GM12878 (cell line): Measurements from ENCODE around the gene CALY. TPM values are rescaled to one million over a fixed set of nuclear protein-coding genes. Genes with fewer than 3 reads are reported as not detected.

Experiments
- ATAC-seq: fragments of 200-7000 bp; cut with Tn5 transposase; 3 replicates; pipeline ENCODE4 v1.9.1; 2020; ENCODE audit warnings: mild to moderate bottlenecking, moderate library complexity
- BruUV-seq: library from RNA; stranded (reverse); fragments of 400-500 nt; replicated peaks from 2 replicates; lab custom pipeline; 2021; lab: Mats Ljungman, UMichigan
- CTCF ChIA-PET: fragments of 300-600 bp; sonication (Branson Sonifier 250); formaldehyde crosslinking; extraction: SDS; loops from one replicate; lab custom pipeline; 2021; ENCODE audit warnings: inconsistent platforms; lab: Yijun Ruan, JAX
- POLR2A ChIA-PET: fragments of 350-600 bp; formaldehyde crosslinking; extraction: SDS; loops from one replicate; lab custom pipeline; 2021; ENCODE audit warnings: inconsistent platforms; lab: Charles Lee
- RAD21 ChIA-PET: fragments of 300-600 bp; sonication (Branson Sonifier 250); formaldehyde crosslinking; loops from one replicate; lab custom pipeline; 2023; ENCODE audit warnings: antibody characterized with exemption; ENCODE audit not compliant: unreplicated experiment; lab: Charles Lee
- SMC1A ChIA-PET: fragments of 300-600 bp; sonication (Branson Sonifier 250); formaldehyde crosslinking; loops from one replicate; lab custom pipeline; 2023; ENCODE audit not compliant: unreplicated experiment, uncharacterized antibody; lab: Charles Lee
- DNase-seq: peaks from one replicate; pipeline ENCODE4 v3.0.0-alpha.2; 2011; ENCODE audit warnings: low read depth, low spot score
- FAIRE-seq: peaks from 3 replicates; lab custom pipeline; 2011; peaks lifted over from hg19 to GRCh38; lab: Jason Lieb, UNC
- H2AFZ ChIP-seq: 2 replicates; pipeline ENCODE4 v1.6.0; 2011; ENCODE audit warnings: low read depth, low read length, control low read depth; ENCODE audit not compliant: control insufficient read depth
- H3K27ac ChIP-seq: 2 replicates; pipeline ENCODE4 v1.5.1; 2011; ENCODE audit warnings: control low read depth; ENCODE audit not compliant: control insufficient read depth, insufficient read depth
- H3K27me3 ChIP-seq, 2 experiments: replicated peaks in 1 of 2; 2 replicates each; pipeline versions ENCODE4 v1.6.0 to v1.6.1; 2011; ENCODE audit warnings: low read length in 1 of 2; ENCODE audit not compliant: control insufficient read depth in 2 of 2, insufficient read depth in 2 of 2
- H3K36me3 ChIP-seq, 2 experiments: 2 replicates each; pipeline ENCODE4 v1.5.1; 2011; ENCODE audit warnings: low read length in 1 of 2; ENCODE audit not compliant: control insufficient read depth in 2 of 2, insufficient read depth in 2 of 2
- H3K4me1 ChIP-seq: 2 replicates; pipeline ENCODE4 v1.6.1; 2011; ENCODE audit warnings: mild to moderate bottlenecking, low read length, moderate library complexity, mixed read lengths; ENCODE audit not compliant: control insufficient read depth, insufficient read depth
- H3K4me2 ChIP-seq: 2 replicates; pipeline ENCODE4 v1.6.0; 2011; ENCODE audit warnings: control low read depth; ENCODE audit not compliant: control insufficient read depth, insufficient read depth
- H3K4me3 ChIP-seq: fragments of 200-600 bp; sonication (generic); 2 replicates; pipeline ENCODE4 v1.5.1; 2016
- H3K79me2 ChIP-seq: 2 replicates; pipeline ENCODE4 v1.6.0; 2011; ENCODE audit warnings: low read length; ENCODE audit not compliant: control insufficient read depth, insufficient read depth
- H3K9ac ChIP-seq: 2 replicates; pipeline ENCODE4 v1.8.0; 2011; ENCODE audit warnings: low read length, control low read depth, mixed read lengths; ENCODE audit not compliant: control insufficient read depth, insufficient read depth
- H3K9me3 ChIP-seq: replicated peaks from 3 replicates; pipeline ENCODE4 v1.5.1; 2011; ENCODE audit warnings: mild to moderate bottlenecking, low read length; ENCODE audit not compliant: control insufficient read depth, insufficient read depth
- H4K20me1 ChIP-seq: 2 replicates; pipeline ENCODE4 v1.6.0; 2011; ENCODE audit not compliant: control insufficient read depth, insufficient read depth
- BHLHE40 ChIP-seq, 2 experiments: fragments of 450-650 bp in 1 of 2; IDR thresholded peaks; 2 replicates each; pipeline ENCODE4 v1.6.1; 2011 to 2017; ENCODE audit warnings: low read depth in 2 of 2, borderline replicate concordance in 1 of 2, improper control_type of control experiment in 1 of 2, low read length in 1 of 2, mild to moderate bottlenecking in 1 of 2
- CHD1 ChIP-seq: IDR thresholded peaks from 2 replicates; pipeline ENCODE4 v1.6.1; 2012; ENCODE audit warnings: low read depth, low read length, improper control_type of control experiment
- DPF2 ChIP-seq: fragments of 450-650 bp; IDR thresholded peaks from 2 replicates; pipeline ENCODE4 v1.6.1; 2017; ENCODE audit warnings: mild to moderate bottlenecking
- FOXM1 ChIP-seq: IDR thresholded peaks from 2 replicates; pipeline ENCODE4 v1.6.1; 2012; ENCODE audit warnings: low read depth, mild to moderate bottlenecking, inconsistent platforms, low read length, moderate library complexity
- KAT2A ChIP-seq: conservative IDR thresholded peaks from 2 replicates; pipeline ENCODE4 v1.6.1; 2011; ENCODE audit warnings: low read depth, low read length; ENCODE audit not compliant: control insufficient read depth
- NR2F1 ChIP-seq: fragments of 450-650 bp; conservative IDR thresholded peaks from 2 replicates; pipeline ENCODE4 v1.6.1; 2017; ENCODE audit warnings: mild to moderate bottlenecking
- PAX5 ChIP-seq: IDR thresholded peaks from 2 replicates; pipeline ENCODE4 v1.6.1; 2011; ENCODE audit warnings: low read depth, low read length, borderline replicate concordance
- POLR2AphosphoS2 ChIP-seq: IDR thresholded peaks from 2 replicates; pipeline ENCODE4 v1.6.1; 2011; ENCODE audit warnings: low read depth, mild to moderate bottlenecking, low read length, improper control_type of control experiment, moderate library complexity
- POLR2AphosphoS5 ChIP-seq: IDR thresholded peaks from 2 replicates; pipeline ENCODE4 v1.6.1; 2011; ENCODE audit warnings: mild to moderate bottlenecking, low read length, inconsistent platforms
- POU2F2 ChIP-seq: IDR thresholded peaks from 3 replicates; pipeline ENCODE4 v1.6.1; 2011; ENCODE audit warnings: low read depth, mild to moderate bottlenecking, low read length, borderline replicate concordance
- SMARCA5 ChIP-seq: fragments of 450-650 bp; IDR thresholded peaks from 2 replicates; pipeline ENCODE4 v1.6.1; 2017; ENCODE audit warnings: mild to moderate bottlenecking
- SPI1 ChIP-seq: IDR thresholded peaks from 2 replicates; pipeline ENCODE4 v1.6.1; 2011; ENCODE audit warnings: low read depth, mild to moderate bottlenecking, low read length, moderate library complexity, borderline replicate concordance; ENCODE audit not compliant: insufficient read depth
- SRF ChIP-seq, 2 experiments: IDR thresholded peaks; 2 replicates each; pipeline ENCODE4 v1.6.1; 2011; ENCODE audit warnings: low read depth in 2 of 2, low read length in 2 of 2, mild to moderate bottlenecking in 1 of 2, moderate library complexity in 1 of 2
- WGBS: methylation state at CpG from one replicate; pipeline ENCODE4 v1.1.6; 2016; ENCODE audit warnings: low lambda C conversion rate; ENCODE audit not compliant: insufficient replicate concordance, insufficient coverage; ENCODE audit errors: missing lambda C conversion rate; 5-methylcytosine and 5-hydroxymethylcytosine counted together
- in situ Hi-C: fragments of 300-500 bp; cut with MboI; formaldehyde crosslinking; loops from 9 replicates; pipeline ENCODE4 v1.14.3; 2018; ENCODE audit warnings: mixed read lengths
- intact Hi-C: fragments of 100-400 bp; cut with micrococcal nuclease; formaldehyde crosslinking; loops from one replicate; pipeline ENCODE4 v1.14.2; 2022; ENCODE audit not compliant: unreplicated experiment
- polyA plus RNA-seq, 11 experiments: library from polyadenylated mRNA; depleted of rRNA in 4 of 11; unstranded in 6 of 11; stranded (reverse) in 5 of 11; fragments of >200 nt; fragmentation: Nextera tagmentation in 4 of 11; fragmentation: Illumina TruSeq in 1 of 11; extraction: Ambion mirVana in 4 of 11; extraction: Trizol in 1 of 11; gene quantifications; 1 replicate in 1 of 11; 2 replicates in 10 of 11; pipeline versions ENCODE4 v1.2.1 to v1.2.3, GENCODE V29; 2011 to 2016; ENCODE audit warnings: inconsistent platforms in 2 of 11, missing spikeins in 2 of 11, low read depth in 1 of 11
- total RNA-seq, 4 experiments: library from RNA; depleted of rRNA in 3 of 4; stranded (reverse); fragments of >200 nt in 3 of 4; fragmentation: Illumina TruSeq in 1 of 4; extraction: Trizol in 1 of 4; gene quantifications; 2 replicates each; pipeline versions ENCODE4 v1.2.1 to v1.2.3, GENCODE V29; 2013 to 2021
- TF ChIP-seq, protein P1 (sequence below): fragments of 450-650 bp; IDR thresholded peaks from 2 replicates; pipeline ENCODE4 v1.6.1; 2016; ENCODE audit warnings: mild to moderate bottlenecking, moderate library complexity, borderline replicate concordance
- TF ChIP-seq, protein P2 (sequence below): IDR thresholded peaks from 2 replicates; pipeline ENCODE4 v1.6.1; 2012; ENCODE audit warnings: low read depth, low read length, improper control_type of control experiment

CALY gene
- total and polyA plus RNA-seq, 10 of the 15 experiments (the other 5 are each of a cell fraction or from before 2014, with no cell fraction given) = 0.07 TPM; not detected in 9

DNA sequence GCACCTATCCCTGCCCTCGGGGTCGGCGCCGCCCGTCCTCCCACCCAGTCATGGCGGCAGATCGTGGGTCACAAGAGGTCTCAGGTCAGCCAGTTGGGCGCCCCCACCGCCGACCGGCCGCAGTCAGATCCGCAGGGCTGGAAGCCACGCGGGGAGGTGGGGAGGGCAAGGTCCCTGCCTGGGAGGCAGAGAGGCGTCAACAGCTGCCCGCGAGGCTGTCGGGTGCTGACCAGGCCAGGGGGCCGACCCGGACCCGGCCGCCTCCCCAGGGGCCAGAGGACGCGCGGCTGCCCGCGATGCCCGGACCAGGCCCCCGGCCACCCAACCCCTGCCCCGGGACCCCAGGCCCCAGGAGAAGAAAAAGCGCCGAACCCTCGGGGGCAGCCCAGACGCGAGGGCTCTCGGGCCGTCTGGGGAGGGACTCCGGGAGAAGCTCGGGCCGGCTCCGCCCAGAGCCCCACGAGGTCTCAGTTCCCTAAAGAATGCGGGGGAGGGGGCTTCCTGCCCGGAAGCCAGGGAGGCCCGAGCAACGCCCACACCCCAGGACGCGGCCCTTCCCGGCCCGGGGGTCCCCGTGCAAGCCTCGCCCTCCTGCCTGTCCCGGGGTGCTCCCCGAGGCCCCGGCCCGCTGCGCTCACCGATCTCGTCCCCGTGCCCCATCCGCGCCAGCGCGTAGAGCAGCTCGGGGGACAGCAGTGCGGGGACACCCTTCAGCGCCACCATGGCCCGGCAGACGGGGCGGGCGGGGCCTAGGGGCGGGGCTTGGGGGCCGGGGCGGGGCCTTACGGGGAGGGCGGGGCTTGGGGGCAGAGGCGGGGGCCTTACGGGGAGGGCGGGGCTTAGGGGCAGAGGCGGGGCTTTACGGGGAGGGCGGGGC, 20.8 kb upstream of the CALY start, which contains the start of gene FUOM:
Gene FUOM, minus strand, starts transcription at position 735 of the 877 bp plus-strand sequence. Its CDS starts 12 bp downstream, at position 723.
- ATAC-seq = peak; percentile 87
- Histone ChIP-seq H3K4me2 (peak within 1 kb of the TSS; percentile 85), H4K20me1 (no peaks in the 10 kb centered on the region), H3K9me3 (no peaks in the 10 kb centered on the region), H3K9ac (peak within 1 kb of the TSS; percentile 67), H2AFZ (peak within 1 kb of the TSS; percentile 78), H3K36me3 (peaks cover 0 to 5% of the 10 kb centered on the region in 2 experiments; a peak in 2 of 4 replicates), H3K27me3 (no peaks in the 10 kb centered on the region), H3K4me3 (peak within 1 kb of the TSS; percentile 73), H3K4me1 (peaks cover 17% of the 10 kb centered on the region), H3K79me2 (no peaks in the 10 kb centered on the region; the same call in 1 of the 2 replicates), H3K27ac (peak within 1 kb of the TSS; percentile 38; the same call in 1 of the 2 replicates)
- ChIA-PET CTCF (interaction anchor here (0.7 to 1.1 kb wide), 4 partner anchors 28 to 200 kb away, joined by 3 to 7 read pairs (median 3); no protein-coding TSS in a partner anchor), POLR2A (interaction anchor here (0.6 to 1.7 kb wide), 4 partner anchors 20 to 47 kb away, joined by 3 to 5 read pairs (median 4); partner anchors contain the start of gene PAOX), RAD21 (interaction anchor here (1.0 to 1.2 kb wide), 2 partner anchors 31 to 44 kb away, joined by 3 to 4 read pairs; no protein-coding TSS in a partner anchor), SMC1A (interaction anchor here (0.9 kb wide), 1 partner anchor 34 kb away, joined by 3 read pairs; no protein-coding TSS in a partner anchor)
- 2% methylated on average over 56 of the region's 83 CpGs for WGBS
- FAIRE-seq = no peak
- DNase-seq = no peak
- intact Hi-C loops = no loop called here
- no TSS peak for BruUV-seq
- in situ Hi-C loops = no loop called here
- peak in 1 of 2 experiments; percentile 51; a peak in 1 of 4 replicates for TF ChIP-seq BHLHE40 (IDR thresholded peaks at IDR 0.05; ENCODE audit: borderline replicate concordance in 1 of 2, low read depth in 2 of 2, low read length in 1 of 2)
- no peak for TF ChIP-seq KAT2A
- TF ChIP-seq SPI1 = peak; percentile 74
- TF ChIP-seq, protein P1, sequence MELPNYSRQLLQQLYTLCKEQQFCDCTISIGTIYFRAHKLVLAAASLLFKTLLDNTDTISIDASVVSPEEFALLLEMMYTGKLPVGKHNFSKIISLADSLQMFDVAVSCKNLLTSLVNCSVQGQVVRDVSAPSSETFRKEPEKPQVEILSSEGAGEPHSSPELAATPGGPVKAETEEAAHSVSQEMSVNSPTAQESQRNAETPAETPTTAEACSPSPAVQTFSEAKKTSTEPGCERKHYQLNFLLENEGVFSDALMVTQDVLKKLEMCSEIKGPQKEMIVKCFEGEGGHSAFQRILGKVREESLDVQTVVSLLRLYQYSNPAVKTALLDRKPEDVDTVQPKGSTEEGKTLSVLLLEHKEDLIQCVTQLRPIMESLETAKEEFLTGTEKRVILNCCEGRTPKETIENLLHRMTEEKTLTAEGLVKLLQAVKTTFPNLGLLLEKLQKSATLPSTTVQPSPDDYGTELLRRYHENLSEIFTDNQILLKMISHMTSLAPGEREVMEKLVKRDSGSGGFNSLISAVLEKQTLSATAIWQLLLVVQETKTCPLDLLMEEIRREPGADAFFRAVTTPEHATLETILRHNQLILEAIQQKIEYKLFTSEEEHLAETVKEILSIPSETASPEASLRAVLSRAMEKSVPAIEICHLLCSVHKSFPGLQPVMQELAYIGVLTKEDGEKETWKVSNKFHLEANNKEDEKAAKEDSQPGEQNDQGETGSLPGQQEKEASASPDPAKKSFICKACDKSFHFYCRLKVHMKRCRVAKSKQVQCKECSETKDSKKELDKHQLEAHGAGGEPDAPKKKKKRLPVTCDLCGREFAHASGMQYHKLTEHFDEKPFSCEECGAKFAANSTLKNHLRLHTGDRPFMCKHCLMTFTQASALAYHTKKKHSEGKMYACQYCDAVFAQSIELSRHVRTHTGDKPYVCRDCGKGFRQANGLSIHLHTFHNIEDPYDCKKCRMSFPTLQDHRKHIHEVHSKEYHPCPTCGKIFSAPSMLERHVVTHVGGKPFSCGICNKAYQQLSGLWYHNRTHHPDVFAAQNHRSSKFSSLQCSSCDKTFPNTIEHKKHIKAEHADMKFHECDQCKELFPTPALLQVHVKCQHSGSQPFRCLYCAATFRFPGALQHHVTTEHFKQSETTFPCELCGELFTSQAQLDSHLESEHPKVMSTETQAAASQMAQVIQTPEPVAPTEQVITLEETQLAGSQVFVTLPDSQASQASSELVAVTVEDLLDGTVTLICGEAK = peak; percentile 59; the same call in 1 of the 2 replicates
- peak; percentile 83 for TF ChIP-seq NR2F1
- TF ChIP-seq POLR2AphosphoS2 = no peak
- 0 out of 4 replicates have a peak, but pooled peaks of 1 of the 2 experiments have one; percentile 4 for TF ChIP-seq SRF (IDR thresholded peaks at IDR 0.05; ENCODE audit: low read depth in 2 of 2, low read length in 2 of 2)
- TF ChIP-seq FOXM1 = no peak
- peak; percentile 80 for TF ChIP-seq DPF2
- peak; percentile 42; the same call in 1 of the 2 replicates for TF ChIP-seq PAX5
- TF ChIP-seq, protein P2, sequence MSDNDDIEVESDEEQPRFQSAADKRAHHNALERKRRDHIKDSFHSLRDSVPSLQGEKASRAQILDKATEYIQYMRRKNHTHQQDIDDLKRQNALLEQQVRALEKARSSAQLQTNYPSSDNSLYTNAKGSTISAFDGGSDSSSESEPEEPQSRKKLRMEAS = peak; percentile 44; the same call in 1 of the 2 replicates
- TF ChIP-seq SMARCA5 = no peak; the same call in 1 of the 2 replicates
- TF ChIP-seq POU2F2 = peak; percentile 45; the same call in 1 of the 3 replicates
- peak; percentile 49; the same call in 1 of the 2 replicates for TF ChIP-seq POLR2AphosphoS5
- 0 out of 2 replicates have a peak, but pooled peaks have one; percentile 21 for TF ChIP-seq CHD1
